ENCODE measurements around the gene TELO2.
A peak's percentile ranks its signal among the peaks of the same experiment; 100 is the strongest.
"Not testable (repeated sequence)": the region's sequence is repeated elsewhere in the genome, so short reads cannot be mapped to it uniquely, and the experiment has no call there.

The TELO2 gene

DNA sequence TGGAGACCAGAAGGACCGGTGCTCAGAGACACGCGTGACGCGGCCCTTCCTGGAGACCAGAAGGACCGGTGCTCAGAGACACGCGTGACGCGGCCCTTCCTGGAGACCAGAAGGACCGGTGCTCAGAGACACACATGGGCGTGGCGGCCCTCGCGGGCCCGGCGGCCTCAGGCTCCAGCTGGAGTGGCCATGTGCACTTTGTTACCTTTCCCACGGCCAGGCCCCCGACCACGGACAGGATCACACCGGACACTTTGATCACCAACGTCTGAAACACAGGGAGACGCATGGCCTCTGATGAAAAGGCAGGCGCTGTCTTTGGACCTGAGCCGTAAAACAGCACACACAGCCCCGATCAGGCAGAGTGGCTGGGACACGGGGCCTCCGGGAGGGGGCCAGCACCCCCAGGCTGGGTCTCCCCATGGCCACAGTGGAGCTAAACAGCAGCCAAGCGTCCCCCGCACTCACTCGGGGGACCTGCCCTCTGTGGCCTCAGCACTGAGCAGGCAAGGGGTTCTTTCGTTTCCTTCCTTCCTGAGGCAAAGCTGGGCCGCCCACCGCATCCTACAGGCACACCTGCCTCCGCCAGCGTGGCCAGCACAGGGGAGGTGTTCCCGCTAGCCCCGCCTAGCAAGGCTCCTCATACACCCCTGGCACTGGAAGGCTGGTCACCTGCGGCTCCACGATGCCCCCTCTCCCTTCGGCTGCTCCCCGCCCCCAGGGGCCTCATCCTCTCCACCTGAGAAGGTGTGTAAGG lies 35.5 kb upstream of the TELO2 start:
- no peak for DNase-seq

DNA sequence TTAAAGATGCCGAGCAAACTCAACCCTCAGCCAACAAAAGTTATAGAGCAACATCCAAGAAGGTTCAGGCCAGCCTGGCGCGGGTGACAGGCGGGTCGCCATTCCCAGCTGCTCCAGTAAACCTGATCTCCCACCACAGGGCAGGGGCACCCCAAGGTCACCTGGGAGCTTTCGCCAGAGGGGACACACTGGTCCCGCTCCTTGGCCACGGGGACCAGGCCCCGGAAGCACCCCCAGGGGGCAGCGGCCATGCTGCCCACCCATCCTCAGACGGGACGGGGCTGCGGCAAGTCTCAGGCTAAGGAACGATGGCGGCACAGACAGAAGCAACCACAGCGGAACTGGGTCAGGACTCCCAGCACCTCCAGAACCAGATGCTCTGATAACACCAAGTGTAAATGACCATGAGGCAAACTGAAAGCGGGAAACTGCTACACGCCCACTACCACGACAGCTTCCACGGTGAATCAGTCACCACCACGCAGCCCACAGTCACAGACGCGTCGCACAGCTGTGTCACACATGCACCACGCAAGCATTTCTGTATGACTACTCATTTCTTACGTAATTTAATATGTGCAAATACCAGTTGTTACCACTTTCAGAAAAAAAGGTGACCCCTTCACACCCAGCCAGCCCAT lies 34.7 kb upstream of the TELO2 start:
- DNase-seq = peak in 1 of 51 donors; percentile 49

- DNase-seq = no peak
Measured at GRCh38 chr16:1458977-1459341, 34.2 kb upstream of the TELO2 start.

GRCh38 chr16:1459967-1460366 lies 33.2 kb upstream of the TELO2 start:
- no peak for DNase-seq

DNA sequence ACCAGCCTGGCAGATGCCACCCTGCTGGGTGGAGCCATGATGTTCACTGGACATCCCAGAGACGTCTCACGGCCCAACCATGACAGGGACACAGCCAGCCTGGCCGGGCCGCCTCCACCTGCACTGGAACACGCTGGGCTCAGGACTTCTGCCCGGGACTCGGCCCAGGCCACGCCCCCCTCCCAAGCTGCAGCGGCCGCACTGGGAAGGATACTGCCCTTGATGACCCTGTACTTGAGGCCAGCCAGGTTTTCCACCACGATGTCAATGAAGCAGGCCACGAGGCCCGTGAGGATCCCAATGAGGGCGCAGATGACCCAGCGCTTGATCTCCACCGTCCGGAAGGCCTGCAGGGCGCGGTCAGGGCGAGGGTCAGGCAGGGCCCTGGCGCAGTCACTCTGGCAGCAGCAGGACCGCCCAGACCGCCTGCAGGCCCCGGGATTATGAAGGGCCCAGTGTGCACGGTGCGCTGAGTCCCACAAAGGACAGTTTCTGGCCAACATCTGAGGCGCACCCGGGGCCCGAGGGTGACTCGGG lies 32.5 kb upstream of the TELO2 start:
- DNase-seq = no peak

- no peak for DNase-seq
Measured at GRCh38 chr16:1461146-1461545, 32.0 kb upstream of the TELO2 start.

- no peak for DNase-seq
Measured at GRCh38 chr16:1464196-1464893, 28.8 kb upstream of the TELO2 start.

DNA sequence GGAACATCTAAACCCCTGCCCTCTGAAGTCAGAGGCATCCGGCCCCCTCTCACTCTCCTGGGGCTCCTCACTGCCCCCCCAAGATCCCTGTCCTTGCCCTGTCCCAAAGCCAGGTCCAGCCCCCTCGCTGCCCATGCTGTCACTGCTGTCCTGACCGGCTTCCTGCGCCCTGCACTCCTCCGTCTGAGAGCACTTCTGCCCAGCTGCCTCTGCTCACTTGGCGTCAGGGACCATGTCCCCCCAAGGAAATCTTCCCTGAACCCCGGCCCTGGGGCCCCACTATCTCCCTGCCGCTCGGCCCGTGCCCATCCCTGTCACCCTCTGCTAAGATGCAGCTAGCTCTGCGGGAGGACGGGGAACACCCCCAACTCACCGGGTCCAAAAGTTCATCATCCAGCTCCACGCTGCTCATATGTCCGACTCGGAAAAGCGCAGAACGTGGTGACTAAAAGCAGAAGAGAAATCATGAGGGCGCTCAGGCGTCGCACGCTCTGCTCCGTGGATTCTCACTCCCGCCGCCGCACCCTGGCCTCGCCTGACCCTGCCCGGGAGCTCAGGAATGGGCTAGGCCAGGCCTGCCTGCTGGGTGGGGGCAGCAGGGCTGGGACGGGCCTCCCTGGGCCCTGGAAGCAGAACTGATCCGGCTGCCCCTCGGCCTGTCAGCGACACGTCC lies 28.1 kb upstream of the TELO2 start:
- no peak for DNase-seq

GRCh38 chr16:1465567-1465915 lies 27.6 kb upstream of the TELO2 start:
- DNase-seq = no peak

GRCh38 chr16:1466054-1466453 lies 27.1 kb upstream of the TELO2 start:
- no peak for DNase-seq

GRCh38 chr16:1466968-1467521 lies 26.1 kb upstream of the TELO2 start:
- DNase-seq = no peak

- no peak for DNase-seq
Measured at GRCh38 chr16:1468426-1468810, 24.7 kb upstream of the TELO2 start.

GRCh38 chr16:1469141-1469540 lies 24.0 kb upstream of the TELO2 start:
- DNase-seq = not testable (repeated sequence)

- DNase-seq = no peak
Measured at GRCh38 chr16:1469693-1470201, 23.4 kb upstream of the TELO2 start.

GRCh38 chr16:1470481-1471251 lies 22.5 kb upstream of the TELO2 start:
- DNase-seq = no peak

GRCh38 chr16:1471569-1472194 lies 21.5 kb upstream of the TELO2 start:
- DNase-seq = no peak

DNA sequence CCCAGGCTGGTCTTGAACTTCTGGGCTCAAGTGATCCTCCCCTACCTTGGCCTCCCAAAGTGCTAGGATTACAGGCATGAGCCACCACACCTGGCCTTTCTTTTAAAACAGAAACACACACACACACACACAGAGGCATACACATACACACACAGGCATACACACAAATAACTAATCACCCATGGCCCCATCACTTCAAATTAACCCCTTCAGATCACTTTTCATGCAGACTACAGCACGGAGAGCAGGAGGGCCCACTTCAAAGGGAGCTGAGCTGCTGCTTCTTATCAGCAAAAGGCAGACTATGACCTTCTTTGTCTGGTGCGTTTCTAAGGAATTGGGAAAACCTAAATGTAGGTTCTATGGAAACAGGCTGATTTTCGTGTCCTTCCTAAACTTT lies 20.2 kb upstream of the TELO2 start:
- no peak for DNase-seq

- DNase-seq = no peak
Measured at GRCh38 chr16:1474082-1474795, 18.9 kb upstream of the TELO2 start.

GRCh38 chr16:1474796-1475551 lies 18.2 kb upstream of the TELO2 start, which contains the start of gene CLCN7:
Gene CLCN7, minus strand, starts transcription at chr16:1475028. Its CDS starts 54 bp downstream, at chr16:1474974.
- DNase-seq = peak; percentile 44 to 96 (median 82)
